ENCODE results near the gene BET1.
"Not testable (repeated sequence)": the region's sequence is repeated elsewhere in the genome, so short reads cannot be mapped to it uniquely, and the experiment has no call there.

BET1 gene

DNA sequence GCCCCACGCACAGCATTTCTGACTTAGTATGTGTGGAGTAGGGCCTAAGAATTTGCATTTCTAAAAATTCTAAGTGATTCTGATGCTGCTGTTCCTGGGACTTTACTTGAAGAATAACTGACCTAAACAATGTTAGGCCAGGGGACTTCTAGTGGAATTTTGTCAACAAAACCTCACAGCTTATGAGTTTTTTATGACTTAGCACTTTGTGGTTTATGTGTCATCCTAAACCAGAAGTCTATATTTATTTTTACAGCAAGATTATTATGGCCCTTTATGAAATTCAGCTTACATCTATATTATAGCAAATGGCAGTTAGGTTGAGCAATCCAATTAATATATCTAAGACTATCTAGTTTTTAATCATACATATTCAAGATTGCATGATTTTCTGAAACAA is 24.6 kb upstream of the BET1 start:
- Histone ChIP-seq H3K9me3 (ENCODE audit: low read depth, low read length) (no peaks in the 10 kb centered on the region), H3K4me3 (no peak overlapping the region), H3K27ac (no peak overlapping the region), H3K36me3 (ENCODE audit: insufficient read depth, low read length) (no peaks in the 10 kb centered on the region), H3K9ac (ENCODE audit: insufficient read length) (no peak overlapping the region)
- TF ChIP-seq POLR2AphosphoS5 (IDR thresholded peaks at IDR 0.05; ENCODE audit: borderline replicate concordance, low read depth, low read length) (no peak), EZH2 (IDR thresholded peaks at IDR 0.05) (no peak), FOXP2 (optimal IDR thresholded peaks at IDR 0.05; ENCODE audit: control extremely low read depth, extremely low read length, insufficient read depth) (no peak)
- DNase-seq (ENCODE audit: low read depth, low spot score) = no peak

DNA sequence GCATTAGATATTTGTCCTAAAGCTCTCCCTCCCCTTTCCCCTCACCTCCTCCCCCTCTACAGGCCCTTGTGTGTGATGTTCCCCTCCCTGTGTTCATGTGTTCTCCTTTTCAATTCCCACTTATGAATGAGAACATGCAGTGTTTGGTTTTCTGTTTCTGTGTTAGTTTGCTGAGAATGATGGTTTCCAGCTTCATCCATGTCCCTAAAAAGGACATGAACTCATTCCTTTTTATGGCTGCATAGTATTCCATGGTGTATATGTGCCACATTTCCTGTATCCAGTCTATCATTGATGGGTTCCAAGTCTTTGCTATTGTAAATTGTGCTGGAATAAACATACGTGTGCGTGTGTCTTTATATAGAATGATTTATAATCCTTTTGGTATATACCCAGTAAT is 22.5 kb upstream of the BET1 start:
- DNase-seq (ENCODE audit: low read depth, low spot score); H3K4me3 ChIP-seq: not testable (repeated sequence)

DNA sequence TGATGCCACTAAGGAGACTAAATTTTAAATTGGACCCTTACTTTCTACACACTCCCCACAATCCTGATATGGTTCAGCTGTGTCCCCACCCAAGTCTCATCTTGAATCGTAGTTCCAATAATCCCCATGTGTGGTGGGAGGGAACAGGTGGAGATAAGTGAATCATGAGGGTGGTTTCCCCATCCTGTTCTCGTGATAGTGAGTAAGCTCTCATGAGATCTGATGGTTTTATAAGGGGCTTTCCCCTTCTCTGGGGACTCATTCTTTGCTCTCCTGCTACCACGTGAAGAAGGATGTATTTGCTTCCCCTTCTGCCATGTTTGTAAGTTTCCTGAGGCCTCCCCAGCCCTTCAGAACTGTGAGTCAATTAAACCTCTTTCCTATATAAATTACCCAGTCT is 18.4 kb upstream of the BET1 start:
- Histone ChIP-seq H3K27ac (no peak overlapping the region), H3K4me3 (no peak overlapping the region), H3K9me3 (ENCODE audit: low read depth, low read length) (no peaks in the 10 kb centered on the region), H3K36me3 (ENCODE audit: insufficient read depth, low read length) (no peaks in the 10 kb centered on the region), H3K9ac (ENCODE audit: insufficient read length) (no peak overlapping the region)
- DNase-seq (ENCODE audit: low read depth, low spot score) = no peak
- TF ChIP-seq POLR2AphosphoS5 (IDR thresholded peaks at IDR 0.05; ENCODE audit: borderline replicate concordance, low read depth, low read length) (no peak), FOXP2 (optimal IDR thresholded peaks at IDR 0.05; ENCODE audit: control extremely low read depth, extremely low read length, insufficient read depth) (no peak), EZH2 (IDR thresholded peaks at IDR 0.05) (no peak)

More for the DNA sequence above, 22.5 kb upstream of the BET1 start:
- not testable (repeated sequence) for H3K36me3 ChIP-seq (ENCODE audit: insufficient read depth, low read length); H3K27ac ChIP-seq; H3K9me3 ChIP-seq (ENCODE audit: low read depth, low read length); H3K9ac ChIP-seq (ENCODE audit: insufficient read length)

DNA sequence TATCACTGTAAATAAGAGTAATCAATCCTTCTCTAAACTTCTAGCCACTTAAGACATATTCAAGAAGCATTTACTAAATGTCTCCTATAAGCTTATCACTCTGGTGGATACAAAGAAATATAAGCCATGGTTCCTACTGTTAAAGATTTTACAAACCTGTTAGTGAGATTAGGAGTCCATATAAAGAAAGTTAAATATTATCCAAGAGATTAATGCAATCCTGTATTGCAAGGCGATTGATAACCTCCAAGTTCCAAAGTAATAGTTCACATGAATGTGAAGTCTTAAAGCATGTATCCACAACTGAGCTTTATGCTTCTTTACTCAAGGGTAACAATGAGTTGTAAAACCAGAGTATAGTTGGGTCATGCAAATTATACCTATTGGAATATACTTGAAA is 12.6 kb upstream of the BET1 start:
- no peaks in the 10 kb centered on the region for H3K36me3 ChIP-seq (ENCODE audit: insufficient read depth, low read length)
- H3K27ac ChIP-seq = no peak overlapping the region
- no peak overlapping the region for H3K4me3 ChIP-seq
- H3K9me3 ChIP-seq (ENCODE audit: low read depth, low read length) = no peaks in the 10 kb centered on the region
- H3K9ac ChIP-seq (ENCODE audit: insufficient read length) = no peak overlapping the region
- TF ChIP-seq POLR2AphosphoS5 (IDR thresholded peaks at IDR 0.05; ENCODE audit: borderline replicate concordance, low read depth, low read length) (no peak), FOXP2 (optimal IDR thresholded peaks at IDR 0.05; ENCODE audit: control extremely low read depth, extremely low read length, insufficient read depth) (no peak), EZH2 (IDR thresholded peaks at IDR 0.05) (no peak)
- no peak for DNase-seq (ENCODE audit: low read depth, low spot score)

DNA sequence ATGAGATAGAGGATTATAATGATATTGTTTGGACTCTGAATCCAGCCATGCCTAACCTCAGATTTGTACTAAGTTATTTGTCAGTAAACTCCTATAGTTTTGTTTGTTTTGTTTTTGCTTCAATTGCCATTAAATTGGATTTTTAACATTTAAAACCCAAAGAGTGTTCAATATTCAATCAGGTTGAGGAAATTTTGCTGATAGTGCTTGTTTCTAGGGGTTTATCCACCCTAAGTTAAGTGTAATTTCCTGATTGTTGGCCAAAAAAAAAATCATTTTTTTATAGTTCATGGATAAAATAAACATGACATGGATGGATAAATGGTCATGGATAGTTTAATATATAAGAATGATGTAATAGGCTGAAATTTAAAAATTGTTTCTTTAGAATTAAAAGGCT is 11.4 kb upstream of the BET1 start:
- no peak overlapping the region for H3K27ac ChIP-seq
- no peaks in the 10 kb centered on the region for H3K9me3 ChIP-seq (ENCODE audit: low read depth, low read length)
- no peak for DNase-seq (ENCODE audit: low read depth, low spot score)
- no peak overlapping the region for H3K4me3 ChIP-seq
- no peak overlapping the region for H3K9ac ChIP-seq (ENCODE audit: insufficient read length)
- TF ChIP-seq FOXP2 (optimal IDR thresholded peaks at IDR 0.05; ENCODE audit: control extremely low read depth, extremely low read length, insufficient read depth) = no peak
- TF ChIP-seq POLR2AphosphoS5 (IDR thresholded peaks at IDR 0.05; ENCODE audit: borderline replicate concordance, low read depth, low read length) = no peak
- no peak for TF ChIP-seq EZH2 (IDR thresholded peaks at IDR 0.05)
- no peaks in the 10 kb centered on the region for H3K36me3 ChIP-seq (ENCODE audit: insufficient read depth, low read length)

DNA sequence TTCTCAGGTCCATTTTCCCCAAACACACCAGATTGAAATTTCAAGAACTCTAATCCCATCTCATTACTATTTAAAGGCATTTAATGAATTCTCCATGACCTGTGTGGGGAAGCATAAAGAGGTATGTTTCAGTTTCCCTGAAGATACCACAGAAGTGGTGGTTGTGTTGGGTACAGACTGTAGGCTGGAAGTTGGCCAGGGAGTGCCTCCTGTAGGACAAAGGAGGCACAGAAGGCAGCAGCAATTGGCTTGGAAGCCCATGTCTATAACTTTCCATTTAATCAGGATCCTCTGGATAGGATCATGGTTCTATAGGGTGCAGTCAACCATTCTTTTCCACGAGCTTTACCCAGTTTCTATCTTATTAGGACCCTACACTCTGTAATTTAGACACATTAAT is 8.6 kb upstream of the BET1 start:
- H3K9ac ChIP-seq (ENCODE audit: insufficient read length) = no peak overlapping the region

DNA sequence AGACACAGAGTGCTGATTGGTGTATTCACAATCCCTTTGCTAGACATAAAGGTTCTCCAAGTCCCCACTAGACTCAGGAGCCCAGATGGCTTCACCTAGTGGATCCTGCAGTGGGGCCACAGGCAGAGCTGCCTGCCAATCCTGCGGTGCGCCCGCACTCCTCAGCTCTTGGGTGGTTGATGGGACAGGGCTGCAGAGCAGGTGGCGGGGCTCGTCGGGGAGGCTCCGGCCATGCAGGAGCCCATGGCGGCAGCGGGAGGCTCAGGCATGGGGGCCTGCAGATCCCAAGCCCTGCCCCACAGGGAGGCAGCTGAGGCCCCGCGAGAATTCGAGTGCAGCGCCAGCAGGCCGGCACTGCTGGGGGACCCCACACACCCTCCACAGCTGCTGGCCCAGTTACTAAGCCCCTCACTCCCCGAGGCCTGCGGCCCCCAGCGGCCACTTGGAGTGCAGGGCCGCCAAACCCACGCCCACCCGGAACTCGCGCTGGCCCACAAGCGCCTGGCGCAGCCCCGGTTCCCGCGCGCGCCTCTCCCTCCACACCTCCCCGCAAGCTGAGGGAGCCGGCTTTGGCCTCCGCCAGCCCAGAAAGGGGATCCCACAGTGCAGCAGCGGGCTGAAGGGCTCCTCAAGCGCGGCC is 7.7 kb upstream of the BET1 start:
- Histone ChIP-seq H3K36me3 (ENCODE audit: insufficient read depth, low read length) (no peaks in the 10 kb centered on the region), H3K9ac (ENCODE audit: insufficient read length) (no peak overlapping the region), H3K4me3 (no peak overlapping the region), H3K27ac (no peak overlapping the region), H3K9me3 (ENCODE audit: low read depth, low read length) (no peaks in the 10 kb centered on the region)
- TF ChIP-seq POLR2AphosphoS5 (IDR thresholded peaks at IDR 0.05; ENCODE audit: borderline replicate concordance, low read depth, low read length) (no peak), FOXP2 (optimal IDR thresholded peaks at IDR 0.05; ENCODE audit: control extremely low read depth, extremely low read length, insufficient read depth) (no peak), EZH2 (IDR thresholded peaks at IDR 0.05) (no peak)
- no peak for DNase-seq (ENCODE audit: low read depth, low spot score)

More for the DNA sequence above, 8.6 kb upstream of the BET1 start:
- H3K36me3 ChIP-seq (ENCODE audit: insufficient read depth, low read length) = no peaks in the 10 kb centered on the region
- no peak for DNase-seq (ENCODE audit: low read depth, low spot score)
- no peaks in the 10 kb centered on the region for H3K9me3 ChIP-seq (ENCODE audit: low read depth, low read length)
- TF ChIP-seq FOXP2 (optimal IDR thresholded peaks at IDR 0.05; ENCODE audit: control extremely low read depth, extremely low read length, insufficient read depth) = no peak
- no peak overlapping the region for H3K4me3 ChIP-seq
- no peak overlapping the region for H3K27ac ChIP-seq

DNA sequence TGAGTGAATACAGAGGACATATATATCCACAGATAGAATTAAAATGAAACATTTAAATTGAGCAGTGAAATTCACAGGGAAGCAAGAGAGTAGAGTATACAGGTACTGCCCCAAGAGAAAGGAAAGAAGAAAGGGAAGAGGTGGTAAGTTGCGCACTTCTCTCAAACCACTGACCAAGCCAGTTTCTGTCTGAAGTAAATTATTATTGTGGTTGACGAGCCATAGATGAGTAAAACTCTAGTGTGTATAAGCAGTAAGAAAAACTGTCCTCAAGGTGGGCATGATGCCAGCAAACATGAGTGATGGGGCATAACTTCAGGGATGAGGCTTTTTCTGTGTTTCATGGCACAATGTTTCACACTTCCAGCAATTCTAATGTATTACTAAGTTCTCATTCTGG is 4.4 kb upstream of the BET1 start:
- DNase-seq (ENCODE audit: low read depth, low spot score) = no peak
- H3K9me3 ChIP-seq (ENCODE audit: low read depth, low read length) = no peaks in the 10 kb centered on the region; the same call in 1 of the 2 replicates
- no peak overlapping the region for H3K9ac ChIP-seq (ENCODE audit: insufficient read length)
- no peak overlapping the region for H3K27ac ChIP-seq
- H3K36me3 ChIP-seq (ENCODE audit: insufficient read depth, low read length) = no peaks in the 10 kb centered on the region
- TF ChIP-seq FOXP2 (optimal IDR thresholded peaks at IDR 0.05; ENCODE audit: control extremely low read depth, extremely low read length, insufficient read depth) (no peak), POLR2AphosphoS5 (IDR thresholded peaks at IDR 0.05; ENCODE audit: borderline replicate concordance, low read depth, low read length) (no peak), EZH2 (IDR thresholded peaks at IDR 0.05) (no peak)
- H3K4me3 ChIP-seq = no peak overlapping the region

DNA sequence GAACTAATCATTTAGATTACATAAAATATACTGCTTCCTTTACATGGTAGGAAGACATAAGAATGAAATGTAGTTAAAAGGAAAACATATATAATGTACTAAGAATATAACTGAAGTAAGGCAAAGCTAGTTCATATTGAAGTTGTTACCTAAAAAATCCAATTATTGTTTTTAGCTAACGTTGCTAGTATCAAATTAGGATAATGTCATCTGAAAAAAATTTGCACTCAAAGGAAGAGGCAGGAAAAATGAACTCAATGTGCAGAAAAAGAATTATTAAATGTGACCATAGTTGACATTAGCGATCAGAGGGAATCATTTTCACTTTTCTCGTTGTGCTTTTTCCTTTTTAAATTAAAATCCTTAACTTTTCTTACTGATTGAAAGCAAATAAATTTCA is 1.6 kb upstream of the BET1 start:
- no peak for DNase-seq (ENCODE audit: low read depth, low spot score)
- Histone ChIP-seq H3K36me3 (ENCODE audit: insufficient read depth, low read length) (no peaks in the 10 kb centered on the region), H3K9me3 (ENCODE audit: low read depth, low read length) (no peaks in the 10 kb centered on the region; the same call in 1 of the 2 replicates), H3K4me3 (no peak overlapping the region), H3K27ac (no peak overlapping the region), H3K9ac (ENCODE audit: insufficient read length) (no peak overlapping the region)
- TF ChIP-seq POLR2AphosphoS5 (IDR thresholded peaks at IDR 0.05; ENCODE audit: borderline replicate concordance, low read depth, low read length) (no peak), EZH2 (IDR thresholded peaks at IDR 0.05) (no peak), FOXP2 (optimal IDR thresholded peaks at IDR 0.05; ENCODE audit: control extremely low read depth, extremely low read length, insufficient read depth) (no peak)

Data from SK-N-MC (cell line).